Body of pancreas (tissue), 4 donors: ENCODE data around the gene ANTXR2.

Source experiments
- CTCF ChIP-seq, 7 experiments: fragments of 450-650 bp in 4 of 7; fragments of 200-600 bp in 3 of 7; sonication (generic) in 3 of 7; IDR thresholded peaks; one replicate each; pipeline ENCODE4 v1.5.1; 2016 to 2019; ENCODE audit warnings: antibody characterized with exemption in 7 of 7
- POLR2A ChIP-seq, 3 donors: fragments of 450-650 bp; IDR thresholded peaks; one replicate each; pipeline ENCODE4 v1.6.1; 2016; ENCODE audit warnings: antibody characterized with exemption in 3 of 3, mild to moderate bottlenecking in 2 of 3

- no peak for TF ChIP-seq CTCF (IDR thresholded peaks at IDR 0.05)
- no peak for TF ChIP-seq POLR2A (IDR thresholded peaks at IDR 0.05)
Observed at GRCh38 chr4:79899481-79899880, 173.5 kb downstream of the ANTXR2 start.
